HepG2 (cell line): ENCODE measurements around the gene DNAJC4. TPM values are rescaled to one million over a fixed set of nuclear protein-coding genes. Genes with fewer than 3 reads are reported as not detected.
A peak's percentile ranks its signal among the peaks of the same experiment; 100 is the strongest.

ENCODE experiments used
- ARNT2 ChIP-seq: sonication (generic); formaldehyde crosslinking; IDR thresholded peaks from 2 replicates; pipeline ENCODE4 v1.8.0; 2022; ENCODE audit warnings: mild to moderate bottlenecking, low read depth, missing genetic modification reagents, moderate library complexity
- CCDC6 ChIP-seq: sonication (generic); formaldehyde crosslinking; IDR thresholded peaks from 2 replicates; pipeline ENCODE4 v1.8.1; 2022; ENCODE audit warnings: mild to moderate bottlenecking, missing genetic modification reagents, moderate library complexity
- CENPX ChIP-seq: sonication (generic); formaldehyde crosslinking; IDR thresholded peaks from 2 replicates; pipeline ENCODE4 v1.9.0; 2021; ENCODE audit warnings: mild to moderate bottlenecking, missing genetic modification reagents, moderate library complexity
- FOXM1 ChIP-seq: sonication (generic); formaldehyde crosslinking; IDR thresholded peaks from 2 replicates; pipeline ENCODE4 v1.5.0; 2020; ENCODE audit warnings: missing genetic modification reagents
- GLI4 ChIP-seq: sonication (generic); formaldehyde crosslinking; IDR thresholded peaks from 2 replicates; pipeline ENCODE4 v1.5.1; 2020; ENCODE audit warnings: missing genetic modification reagents, mild to moderate bottlenecking, moderate library complexity, borderline replicate concordance
- HCFC1 ChIP-seq: fragments of 150-350 bp; IDR thresholded peaks from 2 replicates; pipeline ENCODE4 v1.6.1; 2014; ENCODE audit warnings: low read depth, low read length
- JUNB ChIP-seq: sonication (generic); formaldehyde crosslinking; IDR thresholded peaks from 2 replicates; pipeline ENCODE4 v1.8.0; 2022; ENCODE audit warnings: missing genetic modification reagents, mild to moderate bottlenecking, borderline replicate concordance
- KAT8 ChIP-seq: IDR thresholded peaks from 2 replicates; pipeline ENCODE4 v1.6.1; 2016; ENCODE audit warnings: missing genetic modification reagents, missing compliant biosample characterization
- NCOA2 ChIP-seq: sonication (generic); formaldehyde crosslinking; IDR thresholded peaks from 2 replicates; pipeline ENCODE4 v1.8.0; 2022; ENCODE audit warnings: inconsistent platforms
- NRL ChIP-seq: sonication (generic); formaldehyde crosslinking; IDR thresholded peaks from 2 replicates; pipeline ENCODE4 v1.5.0; 2020; ENCODE audit warnings: missing genetic modification reagents, mild to moderate bottlenecking, moderate library complexity, borderline replicate concordance
- RFXAP ChIP-seq: sonication (generic); formaldehyde crosslinking; IDR thresholded peaks from 2 replicates; pipeline ENCODE4 v1.4.0; 2020; ENCODE audit warnings: missing genetic modification reagents, borderline replicate concordance
- SMARCC2 ChIP-seq: fragments of 450-650 bp; IDR thresholded peaks from 2 replicates; pipeline ENCODE4 v1.6.1; 2017; ENCODE audit warnings: antibody characterized with exemption, mild to moderate bottlenecking
- SNAPC4 ChIP-seq: sonication (generic); formaldehyde crosslinking; IDR thresholded peaks from 2 replicates; pipeline ENCODE4 v1.4.0; 2020; ENCODE audit warnings: mild to moderate bottlenecking, missing genetic modification reagents
- TOPORS ChIP-seq: sonication (generic); formaldehyde crosslinking; IDR thresholded peaks from 2 replicates; pipeline ENCODE4 v1.8.0; 2023; ENCODE audit warnings: mild to moderate bottlenecking, missing genetic modification reagents
- ZBTB38 ChIP-seq: sonication (generic); formaldehyde crosslinking; IDR thresholded peaks from 2 replicates; pipeline ENCODE4 v1.5.1; 2020; ENCODE audit warnings: mild to moderate bottlenecking, missing genetic modification reagents
- ZBTB7A ChIP-seq: sonication (generic); formaldehyde crosslinking; IDR thresholded peaks from 2 replicates; pipeline ENCODE4 v1.8.0; 2022; ENCODE audit warnings: mild to moderate bottlenecking, missing genetic modification reagents
- ZKSCAN5 ChIP-seq: sonication (generic); formaldehyde crosslinking; IDR thresholded peaks from 2 replicates; pipeline ENCODE4 v1.5.1; 2020; ENCODE audit warnings: mild to moderate bottlenecking, missing genetic modification reagents
- ZNF101 ChIP-seq: sonication (generic); formaldehyde crosslinking; IDR thresholded peaks from 2 replicates; pipeline ENCODE4 v1.4.0; 2020; ENCODE audit warnings: mild to moderate bottlenecking, low read depth, missing genetic modification reagents, borderline replicate concordance
- ZNF124 ChIP-seq: sonication (generic); formaldehyde crosslinking; IDR thresholded peaks from 2 replicates; pipeline ENCODE4 v1.4.0; 2020; ENCODE audit warnings: missing genetic modification reagents
- ZNF180 ChIP-seq: sonication (generic); formaldehyde crosslinking; IDR thresholded peaks from 2 replicates; pipeline ENCODE4 v1.4.0; 2020; ENCODE audit warnings: low read depth, missing genetic modification reagents, borderline replicate concordance
- ZNF3 ChIP-seq: IDR thresholded peaks from 2 replicates; pipeline ENCODE4 v1.7.0; 2017; ENCODE audit warnings: inconsistent platforms
- ZNF496 ChIP-seq: sonication (generic); formaldehyde crosslinking; IDR thresholded peaks from 2 replicates; pipeline ENCODE4 v1.8.1; 2023; ENCODE audit warnings: mild to moderate bottlenecking, moderate library complexity, missing genetic modification reagents; ENCODE audit not compliant: insufficient replicate concordance
- ZNF550 ChIP-seq: sonication (generic); formaldehyde crosslinking; IDR thresholded peaks from 2 replicates; pipeline ENCODE4 v1.4.0; 2020; ENCODE audit warnings: mild to moderate bottlenecking, missing genetic modification reagents, borderline replicate concordance
- ZNF713 ChIP-seq: sonication (generic); formaldehyde crosslinking; IDR thresholded peaks from 2 replicates; pipeline ENCODE4 v1.4.0; 2020; ENCODE audit warnings: mild to moderate bottlenecking, missing genetic modification reagents
- ZNF850 ChIP-seq: sonication (generic); formaldehyde crosslinking; conservative IDR thresholded peaks from 2 replicates; pipeline ENCODE4 v1.9.0; 2021; ENCODE audit warnings: mild to moderate bottlenecking, missing genetic modification reagents
- ZXDC ChIP-seq: sonication (generic); formaldehyde crosslinking; IDR thresholded peaks from 2 replicates; pipeline ENCODE4 v1.5.0; 2020; ENCODE audit warnings: mild to moderate bottlenecking, missing genetic modification reagents
- polyA plus RNA-seq, 8 experiments: library from polyadenylated mRNA; depleted of rRNA in 3 of 8; stranded (reverse) in 7 of 8; unstranded in 1 of 8; fragments of >200 nt; fragmentation: Illumina TruSeq in 4 of 8; extraction: Trizol in 4 of 8; gene quantifications; 2 replicates each; pipeline versions ENCODE4 v1.2.1 to v1.2.3, GENCODE V29; 2011 to 2016; ENCODE audit warnings: low read depth in 4 of 8, missing spikeins in 1 of 8, mixed read lengths in 1 of 8; ENCODE audit not compliant: insufficient read depth in 1 of 8
- total RNA-seq, 5 experiments: library from RNA; depleted of rRNA; stranded (reverse); fragments of >200 nt; fragmentation: Illumina TruSeq; extraction: Trizol; gene quantifications; 2 replicates each; pipeline ENCODE4 v1.2.3, GENCODE V29; 2016; ENCODE audit warnings: low read depth in 1 of 5

Gene DNAJC4
- total and polyA plus RNA-seq, 2 of the 13 experiments (the other 11 are each of a cell fraction or from before 2014, with no cell fraction given) = 10.3 to 60.8 TPM

- TF ChIP-seq SMARCC2 (no peak), ZXDC (CRISPR knock-in tag) (no peak), KAT8 (peak; percentile 27; the same call in 1 of the 2 replicates), CENPX (CRISPR knock-in tag) (no peak), ZNF3 (no peak), RFXAP (CRISPR knock-in tag) (no peak), NRL (CRISPR knock-in tag) (peak; percentile 67; the same call in 1 of the 2 replicates), ZBTB7A (CRISPR knock-in tag) (peak; percentile 38; the same call in 1 of the 2 replicates), ZKSCAN5 (CRISPR knock-in tag) (no peak), ZNF496 (CRISPR knock-in tag) (no peak), JUNB (0 out of 2 replicates have a peak, but pooled peaks have one; percentile 40), CCDC6 (CRISPR knock-in tag) (no peak), ZNF101 (CRISPR knock-in tag) (no peak), NCOA2 (CRISPR knock-in tag) (peak; percentile 50; the same call in 1 of the 2 replicates), ZBTB38 (CRISPR knock-in tag) (no peak), HCFC1 (no peak), TOPORS (CRISPR knock-in tag) (no peak), GLI4 (no peak), FOXM1 (no peak), SNAPC4 (CRISPR knock-in tag) (no peak), ZNF124 (CRISPR knock-in tag) (no peak), ZNF550 (no peak), ARNT2 (CRISPR knock-in tag) (no peak), ZNF713 (no peak), ZNF850 (CRISPR knock-in tag) (no peak), ZNF180 (CRISPR knock-in tag) (no peak)
Measured at GRCh38 chr11:64237484-64237951, 7.2 kb downstream of the DNAJC4 start (continued).
